ENCODE results near the gene RB1.

DNA sequence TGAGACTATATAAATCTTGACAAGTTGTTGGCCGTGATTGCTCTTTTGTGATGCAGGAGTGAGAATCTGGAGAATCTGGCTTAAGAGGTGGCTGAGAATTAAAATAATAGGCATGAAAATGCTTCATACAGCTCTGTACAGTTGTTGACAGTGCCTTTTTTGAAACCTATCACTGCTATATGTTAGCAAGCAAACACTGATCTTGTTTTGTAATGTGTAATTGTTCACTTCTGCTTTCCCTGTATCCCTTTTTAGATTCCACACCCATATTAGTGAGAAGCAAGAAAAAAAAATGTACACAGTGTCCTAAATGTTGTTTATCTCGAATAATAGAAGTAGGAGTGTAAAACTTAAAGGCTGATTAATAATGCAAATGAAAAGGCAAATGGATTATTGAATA is 39.5 kb upstream of the RB1 start:
- TF ChIP-seq, protein P1, sequence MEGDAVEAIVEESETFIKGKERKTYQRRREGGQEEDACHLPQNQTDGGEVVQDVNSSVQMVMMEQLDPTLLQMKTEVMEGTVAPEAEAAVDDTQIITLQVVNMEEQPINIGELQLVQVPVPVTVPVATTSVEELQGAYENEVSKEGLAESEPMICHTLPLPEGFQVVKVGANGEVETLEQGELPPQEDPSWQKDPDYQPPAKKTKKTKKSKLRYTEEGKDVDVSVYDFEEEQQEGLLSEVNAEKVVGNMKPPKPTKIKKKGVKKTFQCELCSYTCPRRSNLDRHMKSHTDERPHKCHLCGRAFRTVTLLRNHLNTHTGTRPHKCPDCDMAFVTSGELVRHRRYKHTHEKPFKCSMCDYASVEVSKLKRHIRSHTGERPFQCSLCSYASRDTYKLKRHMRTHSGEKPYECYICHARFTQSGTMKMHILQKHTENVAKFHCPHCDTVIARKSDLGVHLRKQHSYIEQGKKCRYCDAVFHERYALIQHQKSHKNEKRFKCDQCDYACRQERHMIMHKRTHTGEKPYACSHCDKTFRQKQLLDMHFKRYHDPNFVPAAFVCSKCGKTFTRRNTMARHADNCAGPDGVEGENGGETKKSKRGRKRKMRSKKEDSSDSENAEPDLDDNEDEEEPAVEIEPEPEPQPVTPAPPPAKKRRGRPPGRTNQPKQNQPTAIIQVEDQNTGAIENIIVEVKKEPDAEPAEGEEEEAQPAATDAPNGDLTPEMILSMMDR (IDR thresholded peaks at IDR 0.05), result no peak
- no peak for TF ChIP-seq POLR2A (IDR thresholded peaks at IDR 0.05)
